Keratinocyte (primary cell): ENCODE data around the gene NOS1AP. TPM values are rescaled to one million over a fixed set of nuclear protein-coding genes. Genes with fewer than 3 reads are reported as not detected.

Experiments used
- DNase-seq: peaks from one replicate; pipeline ENCODE4 v3.0.0-alpha.2; 2011; ENCODE audit warnings: low read depth, missing footprints, low spot score
- FAIRE-seq: peaks from 2 replicates; lab custom pipeline; 2011; peaks lifted over from hg19 to GRCh38; lab: Jason Lieb, UNC
- H2AFZ ChIP-seq: 2 replicates; pipeline ENCODE4 v1.6.0; 2012; ENCODE audit warnings: low read length, control low read depth, inconsistent platforms; ENCODE audit not compliant: control insufficient read depth
- H3K27ac ChIP-seq: 2 replicates; pipeline ENCODE4 v1.5.1; 2011; ENCODE audit warnings: low read length; ENCODE audit not compliant: control insufficient read depth, insufficient read depth
- H3K27me3 ChIP-seq: 3 replicates; pipeline ENCODE4 v1.6.0; 2011; ENCODE audit warnings: low read length; ENCODE audit not compliant: control insufficient read depth, insufficient read depth; ENCODE audit errors: extremely low read depth
- H3K36me3 ChIP-seq, 2 experiments: 2 replicates in 1 of 2; 3 replicates in 1 of 2; pipeline ENCODE4 v1.5.1; 2011; ENCODE audit warnings: low read length in 2 of 2, mild to moderate bottlenecking in 1 of 2; ENCODE audit not compliant: control insufficient read depth in 2 of 2, insufficient read depth in 2 of 2; ENCODE audit errors: extremely low read depth in 1 of 2
- H3K4me1 ChIP-seq: 3 replicates; pipeline ENCODE4 v1.5.1; 2011; ENCODE audit warnings: low read length; ENCODE audit not compliant: control insufficient read depth, insufficient read depth; ENCODE audit errors: extremely low read depth
- H3K4me2 ChIP-seq: 3 replicates; pipeline ENCODE4 v1.6.0; 2011; ENCODE audit warnings: low read depth, low read length; ENCODE audit not compliant: control insufficient read depth, insufficient read depth; ENCODE audit errors: extremely low read depth
- H3K4me3 ChIP-seq, 3 experiments: fragments of 200-600 bp in 1 of 3; sonication (generic) in 1 of 3; 2 replicates in 2 of 3; 3 replicates in 1 of 3; pipeline ENCODE4 v1.5.1; 2011 to 2016; ENCODE audit warnings: low read length in 3 of 3, mild to moderate bottlenecking in 3 of 3, control low read depth in 2 of 3, inconsistent platforms in 1 of 3, low read depth in 1 of 3, mixed read lengths in 1 of 3, mixed run types in 1 of 3, moderate library complexity in 1 of 3; ENCODE audit not compliant: control insufficient read depth in 2 of 3, insufficient read depth in 2 of 3; ENCODE audit errors: extremely low read depth in 1 of 3
- H3K79me2 ChIP-seq: 2 replicates; pipeline ENCODE4 v1.6.0; 2012; ENCODE audit warnings: low read length; ENCODE audit not compliant: control insufficient read depth, insufficient read depth
- H3K9ac ChIP-seq: 3 replicates; pipeline ENCODE4 v1.6.0; 2011; ENCODE audit warnings: low read length; ENCODE audit not compliant: control insufficient read depth, insufficient read depth; ENCODE audit errors: extremely low read depth
- H3K9me1 ChIP-seq: 3 replicates; pipeline ENCODE4 v1.6.0; 2011; ENCODE audit warnings: low read length; ENCODE audit not compliant: control insufficient read depth, insufficient read depth; ENCODE audit errors: extremely low read depth
- H3K9me3 ChIP-seq: 2 replicates; pipeline ENCODE4 v1.5.1; 2012; ENCODE audit warnings: low read depth, low read length; ENCODE audit not compliant: control insufficient read depth
- H4K20me1 ChIP-seq: 3 replicates; pipeline ENCODE4 v1.6.0; 2011; ENCODE audit warnings: low read length; ENCODE audit not compliant: control insufficient read depth, insufficient read depth; ENCODE audit errors: extremely low read depth
- CTCF ChIP-seq, 3 experiments: IDR thresholded peaks in 1 of 3; conservative IDR thresholded peaks in 1 of 3; optimal IDR thresholded peaks in 1 of 3; 2 replicates in 2 of 3; 3 replicates in 1 of 3; pipeline versions ENCODE3 to v1.5.1; 2011; ENCODE audit warnings: low read length in 3 of 3, mild to moderate bottlenecking in 3 of 3, moderate library complexity in 2 of 3, control low read depth in 1 of 3, inconsistent platforms in 1 of 3; ENCODE audit not compliant: insufficient read depth in 2 of 3; ENCODE audit errors: extremely low read depth in 1 of 3
- EZH2 ChIP-seq: IDR thresholded peaks from one replicate; pipeline ENCODE4 v1.6.1; 2012; ENCODE audit warnings: inconsistent platforms, mild to moderate bottlenecking, low read length, moderate library complexity
- dilution Hi-C: fragments of 300-500 bp; cut with MboI; formaldehyde crosslinking; loops from one replicate; pipeline ENCODE4 v1.7.0; 2020; ENCODE audit warnings: low sequenced_read_pairs; ENCODE audit not compliant: extremely low pct_ligation_motif_present
- polyA plus RNA-seq, 5 experiments: library from polyadenylated mRNA; depleted of rRNA in 3 of 5; stranded (reverse) in 3 of 5; stranded (forward) in 1 of 5; unstranded in 1 of 5; fragments of >200 nt; gene quantifications; 1 replicate in 1 of 5; 2 replicates in 3 of 5; 3 replicates in 1 of 5; pipeline versions ENCODE4 v1.2.1 to v1.2.3, GENCODE V29; 2011 to 2012; ENCODE audit warnings: missing spikeins in 2 of 5, low read depth in 1 of 5, low replicate concordance in 1 of 5

Gene NOS1AP
- polyA plus RNA-seq, 1 donor (not counting 4 experiments of a cell fraction or from before 2014, with no cell fraction given) = not detected

- dilution Hi-C loops = no loop called here
- Histone ChIP-seq H4K20me1 (no peaks in the 10 kb centered on the region), H3K9me3 (no peaks in the 10 kb centered on the region), H3K4me1 (peaks cover 4% of the 10 kb centered on the region), H3K27me3 (peaks cover 4% of the 10 kb centered on the region), H2AFZ (no peak overlapping the region), H3K9me1 (no peaks in the 10 kb centered on the region), H3K4me2 (no peak overlapping the region), H3K36me3 (no peaks in the 10 kb centered on the region), H3K79me2 (no peaks in the 10 kb centered on the region), H3K9ac (no peak overlapping the region), H3K4me3 (no peak overlapping the region), H3K27ac (no peak overlapping the region)
- TF ChIP-seq CTCF (optimal IDR thresholded peaks at IDR 0.05 in 1 of 3, IDR thresholded peaks at IDR 0.05 in 1 of 3, conservative IDR thresholded peaks at IDR 0.05 in 1 of 3; ENCODE audit: extremely low read depth in 1 of 3, insufficient read depth in 2 of 3, low read length in 3 of 3) (no peak), EZH2 (no peak)
- no peak for DNase-seq
- FAIRE-seq = no peak
These were observed 126.9 kb downstream of the NOS1AP start for GRCh38 chr1:162196387-162196786.

- no peaks in the 10 kb centered on the region for H3K36me3 ChIP-seq
- TF ChIP-seq CTCF (optimal IDR thresholded peaks at IDR 0.05 in 1 of 3, IDR thresholded peaks at IDR 0.05 in 1 of 3, conservative IDR thresholded peaks at IDR 0.05 in 1 of 3; ENCODE audit: extremely low read depth in 1 of 3, insufficient read depth in 2 of 3, low read length in 3 of 3) = no peak
- TF ChIP-seq EZH2 = no peak
- no peaks in the 10 kb centered on the region for H4K20me1 ChIP-seq
- no peaks in the 10 kb centered on the region for H3K4me1 ChIP-seq
- H3K27ac ChIP-seq = no peak overlapping the region
- no peak for DNase-seq
- peaks cover 4% of the 10 kb centered on the region for H3K27me3 ChIP-seq
- H2AFZ ChIP-seq = no peak overlapping the region
- H3K4me3 ChIP-seq = no peak overlapping the region
- no peaks in the 10 kb centered on the region for H3K9me3 ChIP-seq
- H3K79me2 ChIP-seq = no peaks in the 10 kb centered on the region
- H3K9me1 ChIP-seq = no peaks in the 10 kb centered on the region
- FAIRE-seq = no peak
- no peak overlapping the region for H3K4me2 ChIP-seq
- H3K9ac ChIP-seq = no peak overlapping the region
- dilution Hi-C loops = no loop called here
These were observed 127.6 kb downstream of the NOS1AP start for GRCh38 chr1:162197041-162197531.
